ENCODE data around the gene PAPOLA.
"Not testable (repeated sequence)": the region's sequence is repeated elsewhere in the genome, so short reads cannot be mapped to it uniquely, and the experiment has no call there.

PAPOLA gene

DNA sequence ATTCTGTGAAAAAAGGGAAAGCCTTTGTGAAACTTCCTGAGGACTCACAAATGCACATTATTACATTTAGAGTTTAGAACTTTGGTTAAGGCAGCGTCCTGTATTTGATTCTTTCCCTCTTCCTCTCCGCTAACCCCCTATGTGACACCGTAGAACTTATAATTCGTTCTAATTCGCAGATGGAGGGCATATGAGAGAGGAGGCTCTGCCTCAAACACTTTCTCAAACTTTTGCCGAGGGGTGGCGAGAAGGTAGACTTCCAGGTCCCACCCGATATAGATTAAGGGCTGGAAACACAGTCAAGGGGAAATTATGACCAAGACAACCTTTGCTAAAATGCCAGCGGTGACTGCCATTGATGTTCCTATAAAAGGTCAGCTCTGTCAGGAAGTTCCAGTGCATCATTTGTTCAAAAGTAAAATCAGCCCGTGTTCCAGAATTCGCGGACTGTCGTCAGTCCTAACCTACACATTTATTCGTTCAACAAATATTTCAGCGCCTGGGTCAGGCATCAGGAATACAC lies 904 bp upstream of the PAPOLA start:
- Histone ChIP-seq H2AK5ac (ENCODE audit: low read length, severe bottlenecking) (peak overlapping the region; percentile 12), H3K36me3 (ENCODE audit: control insufficient read depth in 1 of 2, insufficient read depth in 2 of 2, low read depth in 1 of 2, low read length in 2 of 2) (peaks cover 0 to 6% of the 10 kb centered on the region in 2 experiments), H2BK12ac (ENCODE audit: low read length in 2 of 2) (no peak overlapping the region), H3K18ac (ENCODE audit: low read depth in 1 of 2, low read length in 2 of 2) (no peak overlapping the region), H3K4me1 (ENCODE audit: control insufficient read depth, insufficient read depth, low read depth, low read length) (peaks cover 6% of the 10 kb centered on the region), H3K27ac (ENCODE audit: low read length, poor library complexity, severe bottlenecking) (no peak overlapping the region), H3K9me3 (ENCODE audit: control insufficient read depth, low read length) (no peaks in the 10 kb centered on the region), H3K4ac (ENCODE audit: low read depth in 1 of 2, low read length in 2 of 2) (no peak overlapping the region), H2BK120ac (ENCODE audit: low read depth, low read length) (no peak overlapping the region), H3K23ac (ENCODE audit: low read length in 2 of 2) (no peak overlapping the region), H3K79me1 (replicated peaks; ENCODE audit: low read length, poor library complexity, severe bottlenecking) (peaks cover 11% of the 10 kb centered on the region), H3K4me2 (ENCODE audit: low read length, poor library complexity, severe bottlenecking) (peak overlapping the region; percentile 64), H3K4me3 (ENCODE audit: insufficient read depth in 1 of 2, low read depth in 1 of 2, low read length in 2 of 2) (peak overlapping the region; percentile 85), H4K8ac (ENCODE audit: low read length) (no peak overlapping the region), H2AFZ (ENCODE audit: low read depth, low read length) (no peak overlapping the region), H3K27me3 (ENCODE audit: control insufficient read depth in 1 of 2, insufficient read depth in 1 of 2, low read length in 2 of 2) (no peaks in the 10 kb centered on the region), H4K91ac (ENCODE audit: low read length) (no peak overlapping the region), H2BK5ac (ENCODE audit: low read depth, low read length, poor library complexity, severe bottlenecking) (no peak overlapping the region), H3K14ac (ENCODE audit: low read length in 2 of 2) (no peak overlapping the region), H2BK15ac (ENCODE audit: low read depth, poor library complexity, severe bottlenecking) (no peak overlapping the region), H3K9ac (ENCODE audit: low read length) (peak overlapping the region; percentile 99)
- 43% methylated on average over 14 of the region's 15 CpGs for WGBS
- no peak for DNase-seq

- Histone ChIP-seq H2AK5ac (ENCODE audit: low read length, severe bottlenecking) (no peak overlapping the region), H3K4me2 (ENCODE audit: low read length, poor library complexity, severe bottlenecking) (peak overlapping the region; percentile 64), H3K36me3 (ENCODE audit: control insufficient read depth in 1 of 2, insufficient read depth in 2 of 2, low read depth in 1 of 2, low read length in 2 of 2) (peaks cover 0 to 6% of the 10 kb centered on the region in 2 experiments), H3K23ac (ENCODE audit: low read length in 2 of 2) (peak overlapping the region; percentile 15 to 79), H2AFZ (ENCODE audit: low read depth, low read length) (peak overlapping the region; percentile 31), H3K27ac (ENCODE audit: low read length, poor library complexity, severe bottlenecking) (peak overlapping the region; percentile 81), H3K9ac (ENCODE audit: low read length) (peak overlapping the region; percentile 99), H3K27me3 (ENCODE audit: control insufficient read depth in 1 of 2, insufficient read depth in 1 of 2, low read length in 2 of 2) (no peaks in the 10 kb centered on the region), H2BK5ac (ENCODE audit: low read depth, low read length, poor library complexity, severe bottlenecking) (peak overlapping the region; percentile 74), H3K4me1 (ENCODE audit: control insufficient read depth, insufficient read depth, low read depth, low read length) (peaks cover 6% of the 10 kb centered on the region), H4K8ac (ENCODE audit: low read length) (peak overlapping the region; percentile 92), H4K91ac (ENCODE audit: low read length) (peak overlapping the region; percentile 77), H3K4me3 (ENCODE audit: insufficient read depth in 1 of 2, low read depth in 1 of 2, low read length in 2 of 2) (peak overlapping the region; percentile 85), H2BK15ac (ENCODE audit: low read depth, poor library complexity, severe bottlenecking) (peak overlapping the region; percentile 73), H3K79me1 (replicated peaks; ENCODE audit: low read length, poor library complexity, severe bottlenecking) (peaks cover 11% of the 10 kb centered on the region), H3K14ac (ENCODE audit: low read length in 2 of 2) (peak overlapping the region; percentile 3 to 93), H2BK120ac (ENCODE audit: low read depth, low read length) (peak overlapping the region; percentile 90), H3K9me3 (ENCODE audit: control insufficient read depth, low read length) (no peaks in the 10 kb centered on the region), H2BK12ac (ENCODE audit: low read length in 2 of 2) (peak overlapping the region in 1 of 2 experiments; percentile 63), H3K4ac (ENCODE audit: low read depth in 1 of 2, low read length in 2 of 2) (peak overlapping the region; percentile 9 to 92), H3K18ac (ENCODE audit: low read depth in 1 of 2, low read length in 2 of 2) (peak overlapping the region; percentile 96)
- DNase-seq: peak; percentile 66
- 0% methylated on average over 28 of the region's 47 CpGs for WGBS
Measured at GRCh38 chr14:96502621-96503305, 581 bp downstream of the PAPOLA start.

- peaks cover 6% of the 10 kb centered on the region for H3K4me1 ChIP-seq (ENCODE audit: control insufficient read depth, insufficient read depth, low read depth, low read length)
- no peak overlapping the region for H3K4ac ChIP-seq (ENCODE audit: low read depth in 1 of 2, low read length in 2 of 2)
- H2BK15ac ChIP-seq (ENCODE audit: low read depth, poor library complexity, severe bottlenecking): no peak overlapping the region
- peak overlapping the region; percentile 85 for H3K4me3 ChIP-seq (ENCODE audit: insufficient read depth in 1 of 2, low read depth in 1 of 2, low read length in 2 of 2)
- peak overlapping the region; percentile 99 for H3K9ac ChIP-seq (ENCODE audit: low read length)
- no peak overlapping the region for H3K14ac ChIP-seq (ENCODE audit: low read length in 2 of 2)
- no peak overlapping the region for H2AK5ac ChIP-seq (ENCODE audit: low read length, severe bottlenecking)
- H3K27me3 ChIP-seq (ENCODE audit: control insufficient read depth in 1 of 2, insufficient read depth in 1 of 2, low read length in 2 of 2): no peaks in the 10 kb centered on the region
- no peak overlapping the region for H3K27ac ChIP-seq (ENCODE audit: low read length, poor library complexity, severe bottlenecking)
- DNase-seq: no peak
- no peak overlapping the region for H4K8ac ChIP-seq (ENCODE audit: low read length)
- H3K4me2 ChIP-seq (ENCODE audit: low read length, poor library complexity, severe bottlenecking): peak overlapping the region; percentile 64
- H3K79me1 ChIP-seq (replicated peaks; ENCODE audit: low read length, poor library complexity, severe bottlenecking): peaks cover 11% of the 10 kb centered on the region
- no peak overlapping the region for H2BK120ac ChIP-seq (ENCODE audit: low read depth, low read length)
- H2BK12ac ChIP-seq (ENCODE audit: low read length in 2 of 2): no peak overlapping the region
- no peak overlapping the region for H3K18ac ChIP-seq (ENCODE audit: low read depth in 1 of 2, low read length in 2 of 2)
- 47% methylated on average over 3 of the region's 5 CpGs for WGBS
- peak overlapping the region in 1 of 2 experiments; percentile 15 for H3K23ac ChIP-seq (ENCODE audit: low read length in 2 of 2)
- H4K91ac ChIP-seq (ENCODE audit: low read length): no peak overlapping the region
- H2AFZ ChIP-seq (ENCODE audit: low read depth, low read length): no peak overlapping the region
- H2BK5ac ChIP-seq (ENCODE audit: low read depth, low read length, poor library complexity, severe bottlenecking): no peak overlapping the region
- H3K9me3 ChIP-seq (ENCODE audit: control insufficient read depth, low read length): no peaks in the 10 kb centered on the region
- peaks cover 0 to 6% of the 10 kb centered on the region in 2 experiments for H3K36me3 ChIP-seq (ENCODE audit: control insufficient read depth in 1 of 2, insufficient read depth in 2 of 2, low read depth in 1 of 2, low read length in 2 of 2)
Measured at GRCh38 chr14:96503306-96503679, 1.1 kb downstream of the PAPOLA start.

DNA sequence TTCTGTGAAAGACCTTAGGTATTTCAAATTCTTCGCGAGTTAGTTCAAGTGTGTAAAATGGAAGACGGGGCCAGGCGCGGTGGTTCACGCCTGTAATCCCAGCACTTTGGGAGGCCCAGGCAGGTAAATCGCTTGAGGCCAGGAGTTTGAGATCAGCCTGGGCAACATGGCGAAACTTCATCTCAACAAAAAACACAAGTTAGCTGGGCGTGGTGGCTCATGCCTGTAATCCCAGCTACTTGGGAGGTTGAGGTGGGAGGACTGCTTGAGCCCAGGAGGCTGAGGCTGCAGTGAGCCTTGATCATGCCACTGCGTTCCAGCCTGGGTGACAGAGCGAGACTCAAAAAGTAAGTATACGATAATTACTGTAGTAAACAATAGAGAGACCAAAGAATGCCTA lies 2.2 kb downstream of the PAPOLA start:
- H3K4me1 ChIP-seq (ENCODE audit: control insufficient read depth, insufficient read depth, low read depth, low read length); H3K14ac ChIP-seq (ENCODE audit: low read length in 2 of 2); H3K36me3 ChIP-seq (ENCODE audit: control insufficient read depth in 1 of 2, insufficient read depth in 2 of 2, low read depth in 1 of 2, low read length in 2 of 2); H2BK12ac ChIP-seq (ENCODE audit: low read length in 2 of 2); H4K8ac ChIP-seq (ENCODE audit: low read length); H2AFZ ChIP-seq (ENCODE audit: low read depth, low read length); H3K23ac ChIP-seq (ENCODE audit: low read length in 2 of 2); H3K18ac ChIP-seq (ENCODE audit: low read depth in 1 of 2, low read length in 2 of 2); H3K9me3 ChIP-seq (ENCODE audit: control insufficient read depth, low read length); H4K91ac ChIP-seq (ENCODE audit: low read length); H2AK5ac ChIP-seq (ENCODE audit: low read length, severe bottlenecking); DNase-seq; H2BK15ac ChIP-seq (ENCODE audit: low read depth, poor library complexity, severe bottlenecking); H3K4me2 ChIP-seq (ENCODE audit: low read length, poor library complexity, severe bottlenecking); H3K27me3 ChIP-seq (ENCODE audit: control insufficient read depth in 1 of 2, insufficient read depth in 1 of 2, low read length in 2 of 2); H3K27ac ChIP-seq (ENCODE audit: low read length, poor library complexity, severe bottlenecking); H2BK120ac ChIP-seq (ENCODE audit: low read depth, low read length); H2BK5ac ChIP-seq (ENCODE audit: low read depth, low read length, poor library complexity, severe bottlenecking); H3K4ac ChIP-seq (ENCODE audit: low read depth in 1 of 2, low read length in 2 of 2): not testable (repeated sequence)
- 91% methylated on average over 12 of the region's 12 CpGs for WGBS
- peaks cover 11% of the 10 kb centered on the region for H3K79me1 ChIP-seq (replicated peaks; ENCODE audit: low read length, poor library complexity, severe bottlenecking)
- H3K4me3 ChIP-seq (ENCODE audit: insufficient read depth in 1 of 2, low read depth in 1 of 2, low read length in 2 of 2): peak overlapping the region in 1 of 2 experiments; percentile 85
- H3K9ac ChIP-seq (ENCODE audit: low read length): peak overlapping the region; percentile 99
